Stomach (tissue), 4 donors: Measurements from ENCODE around the gene RAB20.

Source experiments
- CTCF ChIP-seq, 7 experiments: fragments of 450-650 bp in 4 of 7; fragments of 200-600 bp in 3 of 7; sonication (generic) in 3 of 7; IDR thresholded peaks; one replicate each; pipeline ENCODE4 v1.5.1; 2016 to 2019; ENCODE audit warnings: antibody characterized with exemption in 7 of 7, control low read depth in 2 of 7, mild to moderate bottlenecking in 1 of 7
- EP300 ChIP-seq: sonication (generic); formaldehyde crosslinking; IDR thresholded peaks from one replicate; pipeline ENCODE4 v1.6.1; 2017; ENCODE audit warnings: antibody characterized with exemption
- POLR2AphosphoS5 ChIP-seq, 3 donors: sonication (generic); formaldehyde crosslinking; IDR thresholded peaks; one replicate each; pipeline ENCODE4 v1.6.1; 2016; ENCODE audit warnings: antibody characterized with exemption in 3 of 3

GRCh38 chr13:110546378-110546777 is 15.1 kb downstream of the RAB20 start:
- no peak for TF ChIP-seq CTCF (IDR thresholded peaks at IDR 0.05)
- no peak for TF ChIP-seq POLR2AphosphoS5 (IDR thresholded peaks at IDR 0.05)
- TF ChIP-seq EP300, result no peak
